Subcutaneous abdominal adipose tissue (tissue), 5 donors: Measurements from ENCODE around the gene G0S2.

Experiments used
- H3K27ac ChIP-seq: one replicate; pipeline ENCODE4 v1.7.0; 2013; ENCODE audit warnings: low read depth, mild to moderate bottlenecking, inconsistent platforms, low read length, moderate library complexity
- H3K27me3 ChIP-seq, 5 donors: one replicate each; pipeline ENCODE4 v1.7.0; 2013; ENCODE audit warnings: low read length in 5 of 5, inconsistent platforms in 1 of 5; ENCODE audit not compliant: control insufficient read depth in 5 of 5, insufficient read depth in 4 of 5
- H3K36me3 ChIP-seq, 5 donors: one replicate each; pipeline ENCODE4 v1.7.0; 2013; ENCODE audit warnings: low read length in 5 of 5; ENCODE audit not compliant: control insufficient read depth in 5 of 5, insufficient read depth in 5 of 5
- H3K4me1 ChIP-seq, 5 donors: one replicate each; pipeline ENCODE4 v1.7.0; 2013; ENCODE audit warnings: low read length in 5 of 5, mild to moderate bottlenecking in 3 of 5, moderate library complexity in 1 of 5; ENCODE audit not compliant: control insufficient read depth in 5 of 5, insufficient read depth in 5 of 5
- H3K4me3 ChIP-seq, 5 donors: one replicate each; pipeline ENCODE4 v1.7.0; 2013; ENCODE audit warnings: low read length in 5 of 5, low read depth in 1 of 5
- H3K9ac ChIP-seq, 5 donors: one replicate each; pipeline ENCODE4 v1.7.0; 2013; ENCODE audit warnings: low read length in 5 of 5, mild to moderate bottlenecking in 4 of 5, moderate library complexity in 3 of 5
- H3K9me3 ChIP-seq, 5 donors: one replicate each; pipeline ENCODE4 v1.7.0; 2013; ENCODE audit warnings: low read length in 5 of 5; ENCODE audit not compliant: control insufficient read depth in 5 of 5
- donor health status: healthy.
- donor health status: healthy.
- donor health status: healthy.
- donor health status: healthy.
- donor health status: healthy.

G0S2 gene

GRCh38 chr1:209648346-209648745 is 26.9 kb upstream of the G0S2 start:
- H3K27me3 ChIP-seq, result peaks cover 0 to 4% (median 0%) of the 10 kb centered on the region in 5 donors
- H3K9ac ChIP-seq, result peak overlapping the region; percentile 8 to 71 (median 26)
- H3K27ac ChIP-seq, result peak overlapping the region; percentile 86
- H3K4me1 ChIP-seq, result peaks cover 32 to 98% (median 88%) of the 10 kb centered on the region in 5 donors
- no peaks in the 10 kb centered on the region for H3K36me3 ChIP-seq
- no peaks in the 10 kb centered on the region for H3K9me3 ChIP-seq
- H3K4me3 ChIP-seq, result peak overlapping the region in 2 of 5 donors; percentile 39 to 49

GRCh38 chr1:209648931-209649776 is 26.1 kb upstream of the G0S2 start:
- Histone ChIP-seq H3K9ac (peak overlapping the region in 2 of 5 donors; percentile 61 to 69), H3K27ac (peak overlapping the region; percentile 86), H3K4me1 (peaks cover 27 to 96% (median 82%) of the 10 kb centered on the region in 5 donors)

GRCh38 chr1:209650454-209650853 is 24.8 kb upstream of the G0S2 start:
- Histone ChIP-seq H3K27me3 (peaks cover 0 to 4% (median 0%) of the 10 kb centered on the region in 5 donors), H3K36me3 (no peaks in the 10 kb centered on the region), H3K9ac (peak overlapping the region in 4 of 5 donors; percentile 22 to 61 (median 50)), H3K9me3 (no peaks in the 10 kb centered on the region), H3K27ac (peak overlapping the region; percentile 86), H3K4me1 (peaks cover 24 to 83% (median 74%) of the 10 kb centered on the region in 5 donors), H3K4me3 (peak overlapping the region in 2 of 5 donors; percentile 31 to 37)

More at GRCh38 chr1:209648931-209649776, 26.1 kb upstream of the G0S2 start:
- H3K4me3 ChIP-seq, result peak overlapping the region in 1 of 5 donors; percentile 41
- peaks cover 0 to 4% (median 0%) of the 10 kb centered on the region in 5 donors for H3K27me3 ChIP-seq
- no peaks in the 10 kb centered on the region for H3K36me3 ChIP-seq
- no peaks in the 10 kb centered on the region for H3K9me3 ChIP-seq

- Histone ChIP-seq H3K9me3 (no peaks in the 10 kb centered on the region), H3K27me3 (peaks cover 0 to 4% (median 0%) of the 10 kb centered on the region in 5 donors), H3K4me1 (peaks cover 24 to 76% (median 67%) of the 10 kb centered on the region in 5 donors), H3K9ac (peak overlapping the region in 4 of 5 donors; percentile 48 to 90 (median 56)), H3K4me3 (peak overlapping the region in 2 of 5 donors; percentile 31 to 37), H3K27ac (peak overlapping the region; percentile 86), H3K36me3 (no peaks in the 10 kb centered on the region)
These were observed 24.0 kb upstream of the G0S2 start for GRCh38 chr1:209651138-209651587.

- Histone ChIP-seq H3K4me1 (peaks cover 18 to 66% (median 58%) of the 10 kb centered on the region in 5 donors), H3K9me3 (no peaks in the 10 kb centered on the region), H3K9ac (peak within 1 kb of the TSS in 3 of 5 donors; percentile 52 to 90 (median 61)), H3K36me3 (no peaks in the 10 kb centered on the region), H3K27me3 (peaks cover 0 to 4% (median 0%) of the 10 kb centered on the region in 5 donors), H3K27ac (peak within 1 kb of the TSS; percentile 86), H3K4me3 (peak within 1 kb of the TSS in 1 of 5 donors; percentile 31)
These were observed 23.0 kb upstream of the G0S2 start, which contains the start of gene LAMB3 for GRCh38 chr1:209652121-209652735. LAMB3 (minus strand) TSS chr1:209652425; CDS start chr1:209650944, 1,481 bp downstream.

- peak overlapping the region in 1 of 5 donors; percentile 1 for H3K9ac ChIP-seq
- H3K4me1 ChIP-seq, result peaks cover 13 to 66% (median 57%) of the 10 kb centered on the region in 5 donors
- H3K9me3 ChIP-seq, result no peaks in the 10 kb centered on the region
- no peaks in the 10 kb centered on the region for H3K36me3 ChIP-seq
- no peak overlapping the region for H3K4me3 ChIP-seq
- peaks cover 0 to 4% (median 0%) of the 10 kb centered on the region in 5 donors for H3K27me3 ChIP-seq
- H3K27ac ChIP-seq, result peak overlapping the region; percentile 65
These were observed 22.3 kb upstream of the G0S2 start for GRCh38 chr1:209652873-209653401.

- peaks cover 7 to 57% (median 48%) of the 10 kb centered on the region in 5 donors for H3K4me1 ChIP-seq
- H3K9ac ChIP-seq, result no peak overlapping the region
- H3K27ac ChIP-seq, result peak overlapping the region; percentile 65
- H3K9me3 ChIP-seq, result no peaks in the 10 kb centered on the region
- no peak overlapping the region for H3K4me3 ChIP-seq
- peaks cover 0 to 4% (median 0%) of the 10 kb centered on the region in 5 donors for H3K27me3 ChIP-seq
- no peaks in the 10 kb centered on the region for H3K36me3 ChIP-seq
These were observed 21.3 kb upstream of the G0S2 start for GRCh38 chr1:209653915-209654351.

- no peaks in the 10 kb centered on the region for H3K9me3 ChIP-seq
- H3K4me3 ChIP-seq, result peak overlapping the region in 1 of 5 donors; percentile 5
- no peak overlapping the region for H3K27ac ChIP-seq
- peaks cover 0 to 4% (median 0%) of the 10 kb centered on the region in 5 donors for H3K27me3 ChIP-seq
- no peaks in the 10 kb centered on the region for H3K36me3 ChIP-seq
- no peak overlapping the region for H3K9ac ChIP-seq
- peaks cover 7 to 47% (median 35%) of the 10 kb centered on the region in 5 donors for H3K4me1 ChIP-seq
These were observed 19.6 kb upstream of the G0S2 start for GRCh38 chr1:209655411-209656231.
